Activated CD4-positive, alpha-beta T cell treated with anti-CD3 and anti-CD28 coated beads, Interleukin-2, amount 10 ng/mL, durations not matched to agents 7 days and 5 days (primary cell): ENCODE measurements around the gene VWA5B1. TPM values are rescaled to one million over a fixed set of nuclear protein-coding genes. Genes with fewer than 3 reads are reported as not detected.
A peak's percentile ranks its signal among the peaks of the same experiment; 100 is the strongest.
"Not testable (repeated sequence)": the region's sequence is repeated elsewhere in the genome, so short reads cannot be mapped to it uniquely, and the experiment has no call there.

Experiments
- CTCF ChIA-PET: fragments of 350-600 bp; sonication (Branson Sonifier 250); formaldehyde crosslinking; loops from one replicate; lab custom pipeline; 2021; ENCODE audit warnings: antibody characterized with exemption; lab: Charles Lee
- POLR2A ChIA-PET: fragments of 350-600 bp; sonication (Branson Sonifier 250); formaldehyde crosslinking; loops from one replicate; lab custom pipeline; 2021; ENCODE audit warnings: antibody characterized with exemption; lab: Charles Lee
- DNase-seq: peaks from one replicate; pipeline ENCODE4 v3.0.0-alpha.2; 2020
- H3K27ac Mint-ChIP-seq: one replicate; pipeline ENCODE4 v1.8.0; 2021; ENCODE audit warnings: mild to moderate bottlenecking, moderate library complexity, mixed read lengths
- H3K27me3 Mint-ChIP-seq: one replicate; pipeline ENCODE4 v1.8.0; 2021; ENCODE audit warnings: mixed read lengths
- H3K36me3 Mint-ChIP-seq: one replicate; pipeline ENCODE4 v1.8.0; 2021; ENCODE audit warnings: low read depth, mixed read lengths
- H3K4me1 Mint-ChIP-seq: one replicate; pipeline ENCODE4 v1.8.0; 2021; ENCODE audit warnings: mixed read lengths
- H3K4me3 Mint-ChIP-seq: one replicate; pipeline ENCODE4 v1.8.0; 2021; ENCODE audit warnings: mild to moderate bottlenecking, moderate library complexity, mixed read lengths
- H3K9me3 Mint-ChIP-seq: one replicate; pipeline ENCODE4 v1.8.0; 2021; ENCODE audit warnings: mixed read lengths
- total RNA-seq, 2 experiments: library from RNA; stranded (reverse); gene quantifications; one replicate each; pipeline ENCODE4 v1.2.3, GENCODE V29; 2021

The VWA5B1 gene
- total RNA-seq, 2 experiments from 2014 or later: 0.15 TPM; not detected in 1

- H3K27ac Mint-ChIP-seq: no peak overlapping the region
- no peak for DNase-seq
- CTCF ChIA-PET: no interaction called here
- H3K4me3 Mint-ChIP-seq: no peak overlapping the region
- H3K4me1 Mint-ChIP-seq: no peaks in the 10 kb centered on the region
- POLR2A ChIA-PET: no interaction called here
- no peaks in the 10 kb centered on the region for H3K36me3 Mint-ChIP-seq
- H3K9me3 Mint-ChIP-seq: no peaks in the 10 kb centered on the region
- H3K27me3 Mint-ChIP-seq: peaks cover 42% of the 10 kb centered on the region
These were observed 6.0 kb upstream of the VWA5B1 start for GRCh38 chr1:20284625-20285024.

GRCh38 chr1:20285510-20285909, 5.2 kb upstream of the VWA5B1 start:
- no peak for DNase-seq
- H3K9me3 Mint-ChIP-seq: no peaks in the 10 kb centered on the region
- H3K27ac Mint-ChIP-seq: no peak overlapping the region
- H3K4me3 Mint-ChIP-seq: no peak overlapping the region
- H3K36me3 Mint-ChIP-seq: no peaks in the 10 kb centered on the region
- ChIA-PET POLR2A (no interaction called here), CTCF (no interaction called here)
- H3K4me1 Mint-ChIP-seq: no peaks in the 10 kb centered on the region
- peaks cover 50% of the 10 kb centered on the region for H3K27me3 Mint-ChIP-seq

GRCh38 chr1:20287696-20288095, 3.0 kb upstream of the VWA5B1 start:
- H3K4me3 Mint-ChIP-seq, H3K36me3 Mint-ChIP-seq, H3K9me3 Mint-ChIP-seq, CTCF ChIA-PET, H3K27ac Mint-ChIP-seq, DNase-seq: not testable (repeated sequence)
- POLR2A ChIA-PET: interaction anchor here (0.6 kb wide), 1 partner anchor 195 kb away, joined by 3 read pairs; no protein-coding TSS in a partner anchor
- peaks cover 61% of the 10 kb centered on the region for H3K27me3 Mint-ChIP-seq
- peaks cover 16% of the 10 kb centered on the region for H3K4me1 Mint-ChIP-seq

DNA sequence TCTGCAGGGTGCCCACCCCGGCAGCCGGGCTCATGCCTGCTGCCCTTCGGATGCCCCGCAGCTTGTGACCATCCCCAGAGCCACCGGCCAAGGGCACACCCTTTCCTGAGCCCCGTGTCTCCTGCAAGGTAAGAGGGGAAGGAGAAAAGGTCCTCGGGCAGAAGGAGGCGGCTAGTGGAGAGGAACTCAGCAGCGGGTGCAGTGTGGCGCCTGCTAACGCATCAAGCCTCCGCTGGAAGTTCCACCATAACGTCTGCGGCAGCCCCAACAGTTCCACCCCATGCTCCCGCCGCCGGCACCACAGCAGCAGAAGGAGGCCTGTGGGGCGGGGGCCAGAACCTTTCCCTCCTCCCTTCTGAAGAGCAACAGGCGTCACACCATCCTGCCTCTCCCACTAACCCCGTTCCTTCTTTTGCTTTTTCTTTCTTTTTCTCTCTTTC, 990 bp downstream of the VWA5B1 start:
- H3K27me3 Mint-ChIP-seq: peaks cover 45% of the 10 kb centered on the region
- ChIA-PET CTCF (no interaction called here), POLR2A (no interaction called here)
- no peak for DNase-seq
- H3K9me3 Mint-ChIP-seq: no peaks in the 10 kb centered on the region
- peaks cover 16% of the 10 kb centered on the region for H3K4me1 Mint-ChIP-seq
- no peaks in the 10 kb centered on the region for H3K36me3 Mint-ChIP-seq
- H3K4me3 Mint-ChIP-seq: peak overlapping the region; percentile 23
- H3K27ac Mint-ChIP-seq: peak overlapping the region; percentile 55

- peaks cover 11% of the 10 kb centered on the region for H3K27me3 Mint-ChIP-seq
- no peaks in the 10 kb centered on the region for H3K4me1 Mint-ChIP-seq
- H3K4me3 Mint-ChIP-seq: no peak overlapping the region
- no peaks in the 10 kb centered on the region for H3K9me3 Mint-ChIP-seq
- CTCF ChIA-PET: no interaction called here
- POLR2A ChIA-PET: no interaction called here
- DNase-seq: no peak
- no peaks in the 10 kb centered on the region for H3K36me3 Mint-ChIP-seq
- H3K27ac Mint-ChIP-seq: no peak overlapping the region
These were observed 8.0 kb downstream of the VWA5B1 start for GRCh38 chr1:20298626-20299025.

DNA sequence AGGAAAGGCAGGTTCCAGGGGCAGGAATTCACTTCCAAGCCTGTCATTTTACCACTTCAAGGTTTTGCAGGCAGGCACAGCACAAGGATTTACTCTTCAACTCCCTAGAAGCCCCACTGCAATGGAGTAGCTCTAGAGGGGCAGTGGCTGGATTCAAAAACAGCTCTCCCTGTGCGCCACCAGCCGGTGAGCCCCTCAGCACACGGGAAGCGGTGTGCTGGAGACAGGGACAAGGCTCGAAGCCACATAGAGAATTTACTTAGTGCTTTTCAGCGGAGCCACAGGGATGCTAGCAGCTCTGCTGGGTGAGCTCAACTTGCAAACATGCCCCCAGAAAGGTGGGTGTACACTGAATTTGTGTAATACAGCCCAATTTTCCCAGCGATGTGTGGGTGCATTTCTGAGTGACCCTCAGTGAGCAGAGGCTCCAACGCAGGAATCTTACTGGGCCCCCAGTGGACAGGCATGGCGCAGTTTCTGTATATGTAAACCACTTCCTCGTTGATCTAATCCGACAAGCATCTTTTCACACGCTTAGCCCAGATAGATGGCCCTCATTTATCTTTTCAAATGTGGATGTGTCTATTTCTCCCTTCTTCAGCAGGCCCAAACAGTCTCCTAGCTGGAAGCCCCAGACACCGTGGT, 10.9 kb downstream of the VWA5B1 start:
- Mint-ChIP-seq H3K4me1 (no peaks in the 10 kb centered on the region), H3K9me3 (no peaks in the 10 kb centered on the region), H3K36me3 (no peaks in the 10 kb centered on the region), H3K27ac (no peak overlapping the region), H3K27me3 (peaks cover 7% of the 10 kb centered on the region), H3K4me3 (no peak overlapping the region)
- ChIA-PET CTCF (no interaction called here), POLR2A (no interaction called here)
- DNase-seq: no peak

DNA sequence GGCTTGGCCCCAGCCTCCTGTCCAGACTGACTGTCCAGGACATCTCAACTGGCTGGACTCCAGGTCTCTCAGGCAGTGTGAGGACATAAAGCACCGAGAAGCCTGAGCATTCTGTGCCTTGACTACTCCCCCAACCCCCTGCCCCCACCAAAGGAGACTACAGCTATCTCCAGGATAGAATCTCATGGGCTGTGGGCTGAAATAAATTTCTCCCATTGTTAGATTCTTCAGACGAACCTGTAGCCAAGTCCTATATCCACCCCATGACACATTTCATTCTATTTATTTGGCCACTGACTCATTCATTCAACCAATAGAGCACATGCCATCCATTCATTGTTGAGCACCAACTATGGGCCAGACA, 11.4 kb downstream of the VWA5B1 start:
- Mint-ChIP-seq H3K4me1 (no peaks in the 10 kb centered on the region), H3K9me3 (no peaks in the 10 kb centered on the region), H3K36me3 (no peaks in the 10 kb centered on the region), H3K27me3 (peaks cover 5% of the 10 kb centered on the region), H3K27ac (no peak overlapping the region), H3K4me3 (no peak overlapping the region)
- POLR2A ChIA-PET: no interaction called here
- CTCF ChIA-PET: no interaction called here
- no peak for DNase-seq

GRCh38 chr1:20307026-20307425, 16.4 kb downstream of the VWA5B1 start:
- POLR2A ChIA-PET: no interaction called here
- DNase-seq: no peak
- CTCF ChIA-PET: no interaction called here
- Mint-ChIP-seq H3K36me3 (no peaks in the 10 kb centered on the region), H3K27me3 (peaks cover 3% of the 10 kb centered on the region), H3K4me3 (no peak overlapping the region), H3K4me1 (no peaks in the 10 kb centered on the region), H3K27ac (no peak overlapping the region), H3K9me3 (no peaks in the 10 kb centered on the region)

- ChIA-PET POLR2A (no interaction called here), CTCF (no interaction called here)
- no peak for DNase-seq
- Mint-ChIP-seq H3K9me3 (no peaks in the 10 kb centered on the region), H3K36me3 (no peaks in the 10 kb centered on the region), H3K4me1 (no peaks in the 10 kb centered on the region), H3K27ac (no peak overlapping the region), H3K4me3 (no peak overlapping the region), H3K27me3 (peaks cover 3% of the 10 kb centered on the region)
These were observed 17.9 kb downstream of the VWA5B1 start for GRCh38 chr1:20308569-20308968.

- no peak overlapping the region for H3K27ac Mint-ChIP-seq
- H3K36me3 Mint-ChIP-seq: no peaks in the 10 kb centered on the region
- no peak for DNase-seq
- no peak overlapping the region for H3K4me3 Mint-ChIP-seq
- peaks cover 3% of the 10 kb centered on the region for H3K27me3 Mint-ChIP-seq
- H3K4me1 Mint-ChIP-seq: no peaks in the 10 kb centered on the region
- no peaks in the 10 kb centered on the region for H3K9me3 Mint-ChIP-seq
- CTCF ChIA-PET: no interaction called here
- POLR2A ChIA-PET: no interaction called here
These were observed 20.6 kb downstream of the VWA5B1 start for GRCh38 chr1:20311289-20311688.

DNA sequence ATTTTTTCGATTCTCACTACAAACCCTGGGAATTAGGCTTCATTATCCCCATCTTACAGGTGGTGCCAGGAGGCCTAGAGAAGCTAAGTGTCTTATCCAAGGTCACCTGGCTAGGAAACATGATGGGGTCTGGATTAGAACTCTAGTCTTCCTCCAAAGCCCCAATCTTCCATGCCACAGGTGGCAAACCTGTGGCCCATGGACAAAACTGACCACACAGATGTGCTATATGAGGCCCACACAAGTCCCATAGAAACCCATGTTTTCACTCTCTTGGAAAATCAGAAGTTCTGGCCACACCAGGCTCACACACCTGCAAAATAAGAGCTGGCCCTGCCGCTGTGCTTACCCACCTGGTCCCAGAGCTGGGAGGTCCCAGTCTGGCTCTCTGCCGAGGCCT, 21.6 kb downstream of the VWA5B1 start:
- no peak for DNase-seq
- Mint-ChIP-seq H3K9me3 (no peaks in the 10 kb centered on the region), H3K4me3 (no peak overlapping the region), H3K4me1 (no peaks in the 10 kb centered on the region), H3K27ac (no peak overlapping the region), H3K36me3 (no peaks in the 10 kb centered on the region), H3K27me3 (peaks cover 3% of the 10 kb centered on the region)
- CTCF ChIA-PET: no interaction called here
- POLR2A ChIA-PET: no interaction called here

GRCh38 chr1:20312818-20313217, 22.1 kb downstream of the VWA5B1 start:
- no peaks in the 10 kb centered on the region for H3K36me3 Mint-ChIP-seq
- H3K27me3 Mint-ChIP-seq: peaks cover 3% of the 10 kb centered on the region
- H3K27ac Mint-ChIP-seq: no peak overlapping the region
- CTCF ChIA-PET: no interaction called here
- POLR2A ChIA-PET: no interaction called here
- no peaks in the 10 kb centered on the region for H3K9me3 Mint-ChIP-seq
- H3K4me3 Mint-ChIP-seq: no peak overlapping the region
- no peaks in the 10 kb centered on the region for H3K4me1 Mint-ChIP-seq
- no peak for DNase-seq

- DNase-seq: no peak
- peaks cover 19% of the 10 kb centered on the region for H3K4me1 Mint-ChIP-seq
- peaks cover 8% of the 10 kb centered on the region for H3K27me3 Mint-ChIP-seq
- no peak overlapping the region for H3K4me3 Mint-ChIP-seq
- no peaks in the 10 kb centered on the region for H3K36me3 Mint-ChIP-seq
- ChIA-PET POLR2A (no interaction called here), CTCF (interaction anchor here (0.6 to 1.3 kb wide), 2 partner anchors 45 to 843 kb away, joined by 3 read pairs; no protein-coding TSS in a partner anchor)
- H3K27ac Mint-ChIP-seq: no peak overlapping the region
- H3K9me3 Mint-ChIP-seq: no peaks in the 10 kb centered on the region
These were observed 26.8 kb downstream of the VWA5B1 start for GRCh38 chr1:20317471-20317870.

DNA sequence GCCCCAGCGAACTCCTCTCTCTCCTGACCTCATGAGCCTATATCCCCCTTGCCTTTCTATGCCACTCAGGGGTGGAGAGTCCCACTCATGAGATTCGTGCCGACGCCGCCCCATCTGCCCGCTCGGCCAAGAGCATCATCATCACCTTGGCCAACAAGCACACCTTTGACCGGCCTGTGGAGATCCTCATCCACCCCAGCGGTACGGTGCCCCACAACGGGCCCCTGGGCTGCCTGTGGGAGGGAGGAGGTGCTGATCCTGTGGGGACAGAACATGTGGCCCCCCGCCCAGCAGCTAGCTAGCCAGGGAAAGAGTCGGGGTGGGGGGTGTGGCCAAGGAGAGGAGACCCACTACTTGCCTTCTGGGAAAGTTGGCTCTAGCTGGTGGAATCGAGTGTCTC, 27.8 kb downstream of the VWA5B1 start:
- Mint-ChIP-seq H3K27ac (no peak overlapping the region), H3K4me1 (peaks cover 30% of the 10 kb centered on the region), H3K36me3 (no peaks in the 10 kb centered on the region), H3K9me3 (no peaks in the 10 kb centered on the region), H3K4me3 (no peak overlapping the region), H3K27me3 (peaks cover 10% of the 10 kb centered on the region)
- POLR2A ChIA-PET: no interaction called here
- CTCF ChIA-PET: no interaction called here
- DNase-seq: no peak
